HG03520 (cell line): ENCODE measurements around the gene RNF39.

Experiments used
- ATAC-seq: cut with Tn5 transposase; IDR thresholded peaks from one replicate; pipeline ENCODE4 v1.9.1; 2021; ENCODE audit warnings: mild to moderate bottlenecking, moderate library complexity; ENCODE audit not compliant: unreplicated experiment

RNF39 gene

DNA sequence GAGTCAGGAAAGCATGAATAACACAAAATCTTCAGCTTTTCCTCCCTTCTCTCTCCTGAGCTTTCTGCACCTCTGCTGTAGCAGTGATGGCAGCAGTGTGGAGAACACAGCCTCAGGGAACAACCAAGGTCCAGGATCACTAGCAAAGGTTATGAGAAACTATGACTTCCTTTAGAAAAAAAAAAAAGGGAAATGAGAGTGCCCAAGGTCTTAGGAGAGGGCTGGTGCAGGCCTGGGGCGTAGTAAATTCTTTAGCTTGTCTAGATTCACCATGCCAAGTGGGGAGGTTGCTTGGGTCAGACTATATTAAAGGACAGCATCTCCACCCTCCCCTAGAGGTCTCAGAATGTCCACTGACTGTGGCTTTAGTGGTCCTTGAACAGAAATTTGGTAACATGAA lies 54.9 kb downstream of the RNF39 start:
- ATAC-seq: no peak
